Fibroblast of skin of scalp (primary cell): Measurements from ENCODE around the gene ACP7.
"Not testable (repeated sequence)": the region's sequence is repeated elsewhere in the genome, so short reads cannot be mapped to it uniquely, and the experiment has no call there.

Source experiments
- DNase-seq: peaks from one replicate; pipeline ENCODE4 v3.0.0-alpha.2; 2013

Gene ACP7

GRCh38 chr19:39110263-39110967 lies 26.2 kb downstream of the ACP7 start:
- DNase-seq, result peak; percentile 24

- no peak for DNase-seq
These were observed 27.5 kb downstream of the ACP7 start for GRCh38 chr19:39111593-39112199.

- no peak for DNase-seq
These were observed 28.2 kb downstream of the ACP7 start for GRCh38 chr19:39112338-39112890.

- DNase-seq, result no peak
These were observed 29.0 kb downstream of the ACP7 start for GRCh38 chr19:39113199-39113598.

- no peak for DNase-seq
These were observed 31.1 kb downstream of the ACP7 start for GRCh38 chr19:39115105-39115847.

- not testable (repeated sequence) for DNase-seq
These were observed 32.9 kb downstream of the ACP7 start for GRCh38 chr19:39117023-39117422.

GRCh38 chr19:39119830-39120229 lies 35.7 kb downstream of the ACP7 start:
- no peak for DNase-seq

- DNase-seq, result no peak
These were observed 39.0 kb downstream of the ACP7 start for GRCh38 chr19:39122934-39123731.

GRCh38 chr19:39124136-39124764 lies 40.1 kb downstream of the ACP7 start:
- no peak for DNase-seq

GRCh38 chr19:39125199-39125553 lies 41.0 kb downstream of the ACP7 start:
- no peak for DNase-seq

GRCh38 chr19:39125554-39126311 lies 41.6 kb downstream of the ACP7 start, which contains the start of gene PAK4:
Gene PAK4, plus strand, starts transcription at chr19:39125786. Its CDS starts 43,768 bp downstream, at chr19:39169554.
- DNase-seq, result peak; percentile 98

- DNase-seq, result peak; percentile 27
These were observed 42.4 kb downstream of the ACP7 start for GRCh38 chr19:39126312-39127187.

GRCh38 chr19:39127812-39128515 lies 43.8 kb downstream of the ACP7 start:
- DNase-seq, result no peak

GRCh38 chr19:39128516-39129079 lies 44.4 kb downstream of the ACP7 start:
- no peak for DNase-seq

GRCh38 chr19:39129116-39129515 lies 44.9 kb downstream of the ACP7 start:
- DNase-seq, result no peak

- no peak for DNase-seq
These were observed 46.4 kb downstream of the ACP7 start for GRCh38 chr19:39130337-39131254.

- no peak for DNase-seq
These were observed 47.1 kb downstream of the ACP7 start for GRCh38 chr19:39131255-39131755.
